Measurements from ENCODE around the gene MAD1L1.
"Not testable (repeated sequence)": the region's sequence is repeated elsewhere in the genome, so short reads cannot be mapped to it uniquely, and the experiment has no call there.

Gene MAD1L1

GRCh38 chr7:2048006-2048405, 184.7 kb downstream of the MAD1L1 start:
- DNase-seq (ENCODE audit: low read depth, low spot score): no peak

- no peak for DNase-seq (ENCODE audit: low read depth, low spot score)
Measured at GRCh38 chr7:2046581-2047565, 185.9 kb downstream of the MAD1L1 start.

- no peak for DNase-seq (ENCODE audit: low read depth, low spot score)
Measured at GRCh38 chr7:2045559-2046405, 187.0 kb downstream of the MAD1L1 start.

- no peak for DNase-seq (ENCODE audit: low read depth, low spot score)
Measured at GRCh38 chr7:2044883-2045471, 187.8 kb downstream of the MAD1L1 start.

- no peak for DNase-seq (ENCODE audit: low read depth, low spot score)
Measured at GRCh38 chr7:2044311-2044882, 188.3 kb downstream of the MAD1L1 start.

GRCh38 chr7:2043316-2044039, 189.3 kb downstream of the MAD1L1 start:
- DNase-seq (ENCODE audit: low read depth, low spot score): no peak

- no peak for DNase-seq (ENCODE audit: low read depth, low spot score)
Measured at GRCh38 chr7:2042650-2043049, 190.1 kb downstream of the MAD1L1 start.

- DNase-seq (ENCODE audit: low read depth, low spot score): no peak
Measured at GRCh38 chr7:2041496-2042367, 191.0 kb downstream of the MAD1L1 start.

GRCh38 chr7:2040893-2041270, 191.9 kb downstream of the MAD1L1 start:
- no peak for DNase-seq (ENCODE audit: low read depth, low spot score)

GRCh38 chr7:2040201-2040892, 192.4 kb downstream of the MAD1L1 start:
- no peak for DNase-seq (ENCODE audit: low read depth, low spot score)

GRCh38 chr7:2038931-2039728, 193.6 kb downstream of the MAD1L1 start:
- no peak for DNase-seq (ENCODE audit: low read depth, low spot score)

GRCh38 chr7:2037808-2038522, 194.8 kb downstream of the MAD1L1 start:
- peak; percentile 81 for DNase-seq (ENCODE audit: low read depth, low spot score)

GRCh38 chr7:2037301-2037807, 195.4 kb downstream of the MAD1L1 start:
- DNase-seq (ENCODE audit: low read depth, low spot score): no peak

GRCh38 chr7:2036786-2037185, 196.0 kb downstream of the MAD1L1 start:
- no peak for DNase-seq (ENCODE audit: low read depth, low spot score)

GRCh38 chr7:2036201-2036600, 196.5 kb downstream of the MAD1L1 start:
- not testable (repeated sequence) for DNase-seq (ENCODE audit: low read depth, low spot score)

- no peak for DNase-seq (ENCODE audit: low read depth, low spot score)
Measured at GRCh38 chr7:2034291-2035201, 198.2 kb downstream of the MAD1L1 start.

Data from astrocyte of the hippocampus (primary cell).